8988T (cell line): ENCODE measurements around the gene GSK3A.

Experiments
- DNase-seq: peaks from one replicate; pipeline ENCODE4 v3.0.0; 2011

GSK3A gene

DNA sequence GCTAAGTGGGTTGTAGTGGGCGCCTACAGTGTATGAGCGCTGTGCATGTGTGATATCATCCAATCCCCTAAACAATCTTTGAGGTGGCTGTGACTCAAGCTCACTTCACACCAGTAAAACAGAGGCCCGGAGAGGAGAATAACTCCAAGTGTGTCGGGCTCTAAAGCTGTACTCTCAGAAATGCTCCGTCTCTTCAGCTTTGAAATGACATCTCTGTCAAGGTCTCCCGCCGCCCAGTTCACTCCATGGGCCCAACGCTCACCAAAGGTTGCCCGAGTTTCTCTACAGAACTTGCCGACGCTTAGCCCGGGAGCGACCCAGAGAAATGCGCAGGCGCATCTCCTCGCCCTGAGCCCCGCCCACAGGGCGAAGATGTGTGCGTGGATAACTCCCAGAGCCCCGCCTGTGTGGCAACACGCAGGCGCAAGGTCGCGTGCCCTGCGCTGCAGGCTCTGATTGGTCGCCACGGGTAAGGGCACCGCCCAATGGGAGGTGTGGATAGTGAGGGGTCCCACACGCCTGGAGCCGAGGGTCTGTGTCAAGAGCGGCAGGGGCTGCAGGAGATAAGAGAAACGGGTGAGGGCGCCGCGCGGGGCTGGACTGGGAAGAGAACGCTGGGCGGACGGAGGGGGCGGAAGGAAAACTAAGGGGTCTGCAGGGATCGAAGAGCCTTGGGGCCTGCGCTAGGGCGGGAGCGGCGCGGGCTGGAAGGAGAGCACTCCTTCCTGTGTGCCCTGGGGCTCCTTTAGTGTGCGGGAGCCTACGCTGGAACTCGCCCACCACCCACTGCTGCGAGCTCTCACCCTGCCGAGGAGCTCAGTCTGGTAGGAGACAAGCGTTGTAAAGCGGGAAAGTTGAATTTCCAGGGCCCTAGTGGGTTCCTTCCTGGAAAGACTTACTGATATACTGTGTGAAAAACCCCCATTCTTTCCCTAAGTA lies 22.3 kb downstream of the GSK3A start, which contains the start of gene ZNF526:
Gene ZNF526 (plus strand): TSS at position 501 of the 939 bp plus-strand sequence. CDS start 4,092 bp downstream, outside the sequence.
- peak; percentile 95 for DNase-seq

DNA sequence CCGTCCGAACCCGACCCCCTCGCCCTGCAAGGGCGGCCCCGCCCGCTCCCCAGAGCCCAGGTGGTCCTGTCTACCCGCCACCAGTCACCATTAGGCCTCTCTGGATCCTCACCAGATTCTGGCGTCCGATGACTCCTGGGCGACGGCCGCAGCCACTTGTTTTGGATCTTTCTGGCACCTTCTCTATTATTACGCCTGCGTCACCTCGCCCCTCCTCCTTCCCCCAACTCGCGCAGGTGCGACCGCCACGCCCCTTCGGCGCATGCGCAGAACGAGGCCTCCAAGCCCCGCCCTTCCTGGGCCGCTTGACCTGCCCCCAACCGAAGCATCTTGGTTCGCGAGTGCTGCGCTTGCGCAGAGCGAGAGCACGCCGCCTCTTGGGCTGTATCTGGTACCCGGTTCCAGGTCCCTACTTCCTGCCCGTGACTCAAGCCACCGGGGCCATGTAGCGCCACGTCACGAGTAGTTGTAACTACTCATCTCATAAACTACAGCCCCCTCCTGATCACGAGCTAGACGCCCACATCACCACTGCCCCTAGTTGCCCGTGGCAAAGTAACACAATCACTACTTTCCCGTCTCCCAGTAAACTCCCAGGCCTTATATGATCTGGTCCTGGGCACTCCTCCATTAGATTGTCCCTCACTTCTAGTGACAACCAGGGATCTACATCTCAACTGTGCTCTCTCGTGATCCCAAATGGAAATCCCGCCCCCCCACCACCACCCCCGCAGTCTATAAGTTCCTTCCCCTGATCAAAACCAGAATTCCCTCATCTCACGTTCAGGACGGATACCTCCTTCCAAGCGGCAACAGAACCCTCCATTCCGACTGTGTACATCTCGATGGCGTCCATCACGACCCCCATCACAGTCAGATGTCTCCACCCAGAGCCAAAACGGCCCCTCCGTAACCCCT lies 24.6 kb downstream of the GSK3A start, which contains the start of gene DEDD2:
Gene DEDD2 (minus strand): TSS at position 158 of the 918 bp plus-strand sequence. CDS start 670 bp downstream, outside the sequence.
- peak; percentile 67 for DNase-seq

DNA sequence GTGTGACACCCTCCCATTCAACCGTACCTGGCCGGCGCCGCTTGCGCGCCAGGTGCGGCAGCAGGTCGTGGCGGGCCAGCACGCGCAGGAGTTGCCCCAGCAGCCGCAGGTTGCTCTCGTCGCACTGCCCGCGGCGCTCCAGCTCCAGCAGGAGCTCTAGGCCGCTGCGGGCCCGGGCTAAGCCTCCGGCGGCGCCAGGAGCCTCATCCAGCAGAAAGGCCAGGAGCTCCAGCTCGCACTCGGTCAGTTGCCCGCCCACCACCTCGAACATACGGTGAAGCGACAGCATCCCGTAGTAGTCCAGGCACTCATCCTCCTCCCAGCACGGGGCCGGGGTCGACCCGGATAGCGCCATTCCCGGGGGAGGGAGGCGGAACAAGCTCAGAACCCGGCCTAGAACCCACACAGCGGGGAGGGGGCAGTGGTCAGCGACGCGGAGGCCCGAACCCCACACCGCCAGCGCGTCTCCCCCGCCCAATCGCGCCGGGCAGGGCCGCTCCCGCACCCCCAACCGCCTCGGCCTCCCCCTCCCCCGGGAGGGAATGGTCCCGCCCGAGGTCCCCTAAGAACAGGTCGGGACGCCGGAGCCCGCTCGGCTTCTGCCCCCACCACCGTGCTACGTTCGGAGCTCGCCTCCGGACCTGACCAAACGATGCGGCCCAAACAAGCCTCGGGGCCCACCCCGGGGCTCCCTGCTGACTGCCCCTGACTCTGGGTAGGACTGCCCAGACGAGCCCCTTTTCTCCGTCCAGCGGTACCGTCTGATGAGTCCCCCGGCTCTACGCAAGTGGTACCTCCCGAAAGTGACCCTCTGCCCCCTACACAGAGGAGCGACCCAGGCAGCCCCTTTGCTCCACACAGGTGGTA lies 25.5 kb downstream of the GSK3A start:
- no peak for DNase-seq

DNA sequence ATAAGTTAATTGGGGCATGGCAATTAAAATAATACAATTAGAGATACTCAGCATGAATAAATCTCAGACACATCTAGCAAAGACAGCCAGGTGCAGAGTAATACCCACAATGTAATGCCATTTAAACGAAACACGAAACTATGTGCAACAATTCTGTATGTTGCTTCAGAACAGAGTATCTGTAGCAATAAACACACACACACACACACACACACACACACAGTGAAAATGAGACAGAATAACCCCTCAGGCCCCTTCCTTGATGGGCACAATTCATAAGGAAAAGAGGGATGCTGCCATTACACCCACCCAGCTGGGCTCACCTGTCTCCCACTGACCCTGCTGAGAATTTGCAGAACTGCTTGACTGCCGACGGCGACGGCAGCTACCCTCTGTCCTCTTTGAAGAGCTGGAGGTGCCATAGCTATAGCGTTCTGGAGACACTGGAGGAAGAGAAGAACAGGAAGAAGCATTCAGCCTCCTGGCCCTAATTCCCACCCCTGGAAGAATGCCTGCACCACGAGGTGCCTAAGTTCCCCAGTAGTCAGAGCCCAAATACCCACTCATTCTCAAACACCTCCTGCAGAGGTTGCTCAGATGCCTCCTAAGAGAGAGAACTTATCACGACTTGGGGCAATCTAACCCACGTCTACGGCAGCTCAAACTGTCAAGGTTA lies 27.5 kb downstream of the GSK3A start:
- no peak for DNase-seq

DNA sequence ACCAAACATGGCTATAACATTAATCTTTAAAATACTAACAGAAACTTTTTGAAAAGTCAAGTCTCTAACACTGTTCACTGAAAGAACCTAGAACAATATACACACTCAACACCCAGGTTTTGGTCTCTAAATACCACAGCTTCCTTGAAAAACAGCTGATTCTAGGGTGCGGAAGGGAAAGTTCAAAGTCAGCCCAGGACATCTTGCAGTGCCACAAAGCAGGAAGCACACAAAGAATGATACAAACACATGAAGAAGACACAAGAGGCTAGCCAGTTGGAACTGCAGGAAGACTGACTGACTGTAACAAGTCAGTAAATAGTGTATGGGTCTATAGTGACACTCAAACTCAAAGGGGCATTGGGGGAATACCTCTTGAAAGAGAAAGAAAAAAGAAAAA lies 29.5 kb downstream of the GSK3A start:
- DNase-seq = no peak

DNA sequence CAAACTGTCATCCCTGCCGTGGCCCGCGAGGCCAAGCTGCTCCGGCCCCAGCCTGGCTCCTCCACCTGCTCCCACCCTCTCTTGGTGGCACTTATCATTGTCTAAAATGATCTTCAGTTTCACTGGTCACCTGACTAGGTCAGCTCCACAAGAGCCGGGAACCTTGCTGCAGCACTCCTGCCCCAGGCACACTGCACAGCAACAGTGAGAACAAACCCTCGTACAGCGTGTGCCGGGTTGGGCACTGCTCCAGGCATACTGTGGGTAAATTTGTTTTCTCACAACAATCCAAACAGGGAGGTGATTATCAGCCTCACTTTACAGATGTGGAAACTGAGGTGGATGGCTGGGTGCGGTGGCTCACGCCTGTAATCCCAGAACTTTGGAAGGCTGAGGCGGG lies 33.8 kb downstream of the GSK3A start:
- no peak for DNase-seq

DNA sequence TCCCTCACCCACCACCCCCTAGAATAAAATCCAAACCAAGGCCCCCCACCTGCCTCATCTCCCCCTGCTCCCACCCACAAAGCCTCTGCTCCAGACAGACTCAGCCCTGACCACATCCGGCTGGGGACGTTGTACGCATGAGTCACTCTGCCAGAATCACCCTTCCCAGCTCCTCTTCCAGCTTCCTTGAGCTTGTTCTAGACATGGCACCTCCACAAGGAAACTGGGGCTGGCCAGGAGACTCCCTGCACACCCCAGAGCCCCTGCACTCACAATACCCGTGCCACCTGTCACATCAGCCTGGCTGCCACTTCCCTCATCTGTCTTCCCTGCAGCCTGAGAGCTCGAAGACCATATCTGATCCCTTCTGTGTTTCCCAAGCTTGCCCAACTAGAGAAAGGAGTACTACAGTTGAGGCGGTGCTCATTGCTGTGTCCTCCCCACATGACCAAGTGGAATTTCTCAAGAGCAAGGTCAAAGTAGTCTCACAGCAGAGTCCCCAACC lies 34.6 kb downstream of the GSK3A start:
- DNase-seq = peak; percentile 88

DNA sequence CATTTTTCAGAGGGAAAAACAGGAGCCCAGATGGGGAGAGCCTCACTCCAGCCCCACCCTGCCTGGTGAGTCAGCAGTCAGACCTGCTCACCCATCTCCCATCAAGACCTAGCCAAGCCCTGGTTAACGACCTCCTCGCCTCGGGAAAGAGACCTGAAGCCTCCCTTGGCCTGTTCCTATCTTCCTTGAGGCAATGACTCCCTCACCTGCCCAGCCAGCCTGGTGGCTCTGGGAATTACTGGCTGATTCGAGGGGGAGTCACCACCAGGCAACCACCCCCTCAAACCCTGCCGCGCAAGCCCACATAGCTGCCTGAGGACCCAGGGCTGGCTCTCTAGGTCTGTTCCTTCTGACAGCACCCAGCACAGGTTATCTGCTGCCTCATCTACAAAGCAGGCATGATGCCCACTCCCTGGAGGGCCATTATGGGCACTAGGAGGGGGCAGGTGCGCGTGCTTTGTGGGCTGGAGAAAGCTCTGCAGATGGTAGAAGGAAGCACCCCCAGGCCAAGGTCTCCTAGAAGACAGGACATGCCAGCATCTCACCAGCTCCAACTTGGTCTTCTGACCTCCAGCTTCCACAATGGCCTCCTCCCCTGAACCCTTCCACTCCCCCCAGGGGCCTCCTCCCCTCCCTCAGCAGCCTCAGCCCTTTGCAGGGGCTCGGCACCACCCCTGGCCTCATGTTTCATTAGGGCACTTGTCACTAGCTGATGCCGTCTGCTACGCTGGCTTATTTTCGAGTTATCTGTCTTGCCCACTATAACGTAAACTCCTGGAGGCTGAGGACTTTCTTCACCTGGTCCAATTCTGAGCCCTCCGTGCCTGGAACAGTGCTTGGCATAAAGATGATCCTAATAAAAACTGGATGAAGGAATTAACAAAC lies 35.3 kb downstream of the GSK3A start:
- no peak for DNase-seq

DNA sequence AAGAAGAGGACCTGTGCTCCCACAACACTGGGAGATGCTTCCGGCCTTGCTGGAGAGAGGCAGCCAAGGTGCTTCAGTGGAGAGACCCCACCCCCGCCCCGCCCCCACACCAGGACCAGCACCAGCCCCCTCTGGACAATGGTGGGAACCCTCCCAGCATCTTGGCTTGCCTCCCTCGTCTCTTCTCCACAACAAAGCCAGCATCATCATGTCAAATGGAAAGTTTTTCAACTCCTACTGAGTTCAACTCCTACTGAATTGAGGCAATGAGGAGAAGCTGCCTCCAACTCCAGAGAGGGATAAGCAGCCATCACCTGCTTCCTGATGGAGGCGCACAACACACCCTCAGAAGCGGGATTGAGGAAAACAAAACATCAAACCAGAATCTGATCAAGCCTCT lies 37.7 kb downstream of the GSK3A start:
- DNase-seq = no peak

DNA sequence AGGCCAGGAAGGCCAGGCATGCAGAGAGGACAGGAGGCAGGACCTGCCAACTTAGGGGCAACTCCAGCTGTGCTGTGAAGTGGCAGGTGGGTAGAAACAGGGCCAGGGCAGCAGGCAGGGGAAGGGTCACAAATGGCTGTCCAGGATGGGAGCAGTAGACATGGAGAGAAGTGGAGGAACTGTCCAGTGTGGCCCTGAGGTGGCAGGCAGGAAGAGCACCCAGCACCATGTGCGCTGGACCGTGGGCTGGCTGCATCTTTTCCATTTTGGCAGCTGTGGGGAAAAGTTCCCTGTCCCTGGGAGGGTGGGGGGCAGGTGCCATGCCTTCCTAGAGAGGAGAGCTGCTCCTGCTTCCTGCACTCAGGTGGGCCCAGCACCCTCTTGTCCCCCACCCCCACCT lies 38.7 kb downstream of the GSK3A start:
- DNase-seq = no peak

DNA sequence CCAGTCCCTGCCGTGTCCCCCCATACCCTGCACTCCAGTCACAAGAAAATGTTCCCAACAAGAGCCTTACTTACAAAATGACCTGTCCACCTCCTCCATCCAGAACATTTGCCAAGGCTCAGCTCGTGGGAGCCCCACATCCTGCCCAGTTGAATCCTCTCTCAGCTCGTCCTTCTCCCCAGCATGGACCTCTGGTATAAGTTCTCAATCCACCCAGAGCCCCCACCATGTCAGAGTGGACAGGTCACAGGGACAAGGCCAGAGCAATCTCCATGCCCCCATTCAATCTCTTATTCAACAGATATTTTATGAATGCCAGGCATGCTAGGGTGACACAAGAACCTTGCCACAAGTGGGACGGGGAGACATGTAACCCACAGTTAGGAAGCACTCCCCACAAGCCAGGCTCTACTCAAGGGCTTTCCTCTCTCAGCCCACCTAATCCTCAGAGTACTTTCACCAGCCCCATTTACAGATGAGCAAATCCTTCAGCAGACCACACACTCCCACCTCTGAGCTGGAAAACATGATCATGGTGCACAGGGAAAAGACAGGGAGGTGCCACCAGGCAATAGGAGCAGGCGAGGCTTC lies 40.0 kb downstream of the GSK3A start:
- DNase-seq = no peak

DNA sequence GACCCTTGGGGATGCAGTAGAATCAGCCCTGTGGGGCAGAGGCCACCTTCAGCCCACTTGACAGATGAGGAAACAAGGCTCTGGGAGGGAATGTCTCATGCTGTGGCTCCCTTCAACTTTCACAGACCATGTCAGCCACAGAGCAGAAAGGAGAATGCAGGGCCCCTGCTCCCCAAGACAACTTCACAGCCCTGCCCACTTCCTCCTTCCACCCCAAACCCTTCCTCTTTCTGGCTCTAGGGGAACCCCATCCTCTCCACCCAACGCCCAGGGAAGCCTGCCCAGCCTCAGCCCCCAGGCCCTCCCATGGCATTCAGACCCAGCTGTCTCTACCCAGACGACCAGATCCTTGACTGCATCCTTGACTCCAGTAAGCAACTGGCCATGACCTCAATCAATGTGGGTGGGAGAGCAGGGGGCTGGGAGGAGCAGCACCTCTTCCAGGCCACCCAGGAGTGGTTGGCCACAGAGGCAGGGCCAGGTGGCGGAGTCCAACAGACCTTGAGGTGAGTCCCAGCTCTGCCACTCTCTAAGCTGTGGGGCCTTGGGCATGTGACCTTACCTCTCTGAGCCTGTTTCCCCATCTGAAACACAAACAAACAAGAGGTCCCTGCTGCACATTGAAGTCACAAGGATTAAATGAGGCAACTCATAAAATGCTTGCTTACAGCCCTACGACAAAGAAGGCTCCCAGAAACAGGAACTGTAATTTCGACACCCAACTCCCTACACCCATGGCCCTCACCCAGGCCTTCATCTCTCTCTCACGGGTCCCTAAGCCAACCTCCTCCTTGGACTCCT lies 40.7 kb downstream of the GSK3A start:
- no peak for DNase-seq

DNA sequence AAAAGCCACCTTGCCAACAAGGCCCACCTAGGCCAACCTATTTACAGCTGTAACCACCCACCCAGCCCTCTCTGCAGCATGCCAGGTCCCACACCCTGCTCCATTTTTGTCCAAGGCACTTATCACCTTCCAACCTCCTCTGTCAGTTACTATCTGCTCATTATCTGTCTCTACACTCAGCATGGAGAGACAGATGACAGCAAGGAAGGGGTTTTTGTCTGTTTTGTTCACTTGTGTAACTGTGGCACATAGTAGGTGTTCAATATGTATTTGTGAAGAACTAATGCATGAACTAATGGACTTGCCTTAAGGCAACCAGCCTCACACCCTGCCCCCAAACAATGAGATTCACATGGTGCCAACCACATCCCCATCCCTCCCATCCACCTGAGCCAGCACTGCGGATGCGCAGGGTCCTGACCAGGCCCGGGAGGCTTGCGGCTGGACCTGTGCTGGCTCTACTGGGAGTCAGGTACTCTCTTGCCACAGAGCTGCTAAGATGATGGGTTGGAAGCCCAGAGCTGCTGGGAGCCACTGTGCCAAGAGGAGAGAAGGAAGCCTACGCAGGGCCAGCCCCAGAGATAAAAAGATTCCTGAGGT lies 42.2 kb downstream of the GSK3A start:
- DNase-seq = no peak

DNA sequence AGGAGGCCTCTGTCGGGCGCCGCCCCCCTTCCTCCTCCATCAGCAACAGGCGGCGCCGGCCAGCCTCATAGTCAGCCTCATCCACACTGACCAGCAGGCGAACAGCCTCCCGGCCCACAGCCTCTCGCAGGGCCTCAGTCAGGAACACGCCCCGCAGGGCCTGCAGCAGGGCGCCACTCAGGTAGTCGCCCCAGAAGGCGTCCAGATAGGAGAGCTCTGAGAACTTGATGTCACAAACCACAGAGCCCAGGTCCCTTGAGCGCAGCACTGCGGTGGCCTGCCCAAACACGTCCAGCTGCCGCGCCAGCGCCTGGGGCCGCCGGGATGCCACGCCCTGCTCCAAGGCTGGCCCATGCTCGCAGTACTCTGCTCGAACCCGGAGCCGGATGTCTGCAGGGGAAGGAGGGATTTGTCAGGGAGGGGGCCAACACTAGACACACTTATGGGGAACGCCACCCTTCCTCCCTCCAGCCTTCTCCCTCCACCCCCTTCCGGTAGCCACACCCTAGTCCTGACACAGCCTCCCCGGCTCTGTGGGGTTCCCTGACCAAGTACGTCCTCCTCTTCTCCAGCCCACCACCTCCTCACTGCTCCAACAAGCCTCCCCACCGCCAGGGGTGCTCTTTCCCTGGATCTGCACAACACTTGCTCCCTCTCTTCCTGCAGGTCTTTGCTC lies 42.8 kb downstream of the GSK3A start:
- no peak for DNase-seq

DNA sequence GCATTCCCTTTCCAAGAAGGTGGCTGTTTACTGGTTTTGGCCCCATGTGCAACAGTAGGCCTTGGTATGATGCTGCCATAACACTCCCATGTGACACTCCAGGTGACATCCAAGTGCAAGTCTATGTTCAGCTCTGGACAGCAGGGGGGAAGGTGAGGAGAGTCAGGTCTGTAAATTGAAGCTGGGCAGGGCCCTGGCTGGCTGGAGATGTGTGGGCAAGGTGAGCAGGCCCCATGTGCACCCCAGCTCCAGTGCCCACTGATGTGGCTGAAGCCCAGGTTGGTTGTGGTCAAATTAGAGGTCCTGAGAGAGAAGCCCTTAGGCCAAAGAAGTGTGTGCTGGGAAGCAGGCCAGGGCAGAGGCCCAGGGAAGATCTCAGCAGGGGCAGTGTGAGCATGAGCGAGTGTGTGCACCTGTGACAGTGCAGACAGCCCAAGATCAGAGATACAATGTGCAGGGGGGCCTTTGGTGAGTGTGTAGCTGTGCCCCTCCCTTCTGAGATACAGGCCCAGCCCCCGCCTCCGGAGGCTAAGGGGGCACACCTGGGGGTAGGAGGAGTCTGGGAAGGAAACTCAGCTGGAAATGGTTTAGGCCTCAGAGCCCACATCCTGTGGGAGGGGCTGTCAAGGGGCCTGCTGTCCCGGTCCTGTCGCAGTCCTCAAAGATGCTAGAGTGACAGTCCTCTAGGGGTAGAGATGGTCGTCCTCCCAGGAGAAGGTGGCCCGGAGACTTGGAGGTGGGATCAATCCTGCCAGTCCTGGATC lies 43.5 kb downstream of the GSK3A start:
- no peak for DNase-seq

DNA sequence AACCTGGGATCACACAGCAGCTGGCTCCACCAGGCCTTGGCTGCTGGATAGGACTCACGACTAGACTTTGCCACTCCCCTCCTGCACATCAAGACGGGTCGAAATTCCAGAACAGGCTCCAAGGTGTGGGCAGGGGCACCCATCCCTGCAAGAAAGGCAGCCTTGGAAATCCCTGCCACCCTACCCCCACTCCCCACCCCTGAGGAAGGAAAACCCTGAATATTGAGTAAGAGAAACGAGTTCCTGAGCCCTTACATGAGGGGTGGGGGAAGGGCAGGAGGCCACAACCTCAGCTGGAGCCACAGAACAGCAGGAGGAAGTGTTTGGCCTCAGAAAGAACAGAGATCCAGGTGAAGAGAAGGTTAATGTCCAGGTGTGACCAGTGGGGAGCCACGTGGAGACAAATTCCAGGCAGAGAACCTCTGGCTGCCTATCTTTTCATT lies 45.0 kb downstream of the GSK3A start:
- DNase-seq = no peak
